Fibroblast of lung (primary cell): ENCODE results near the gene PTGR1. TPM values are rescaled to one million over a fixed set of nuclear protein-coding genes. Genes with fewer than 3 reads are reported as not detected.

ENCODE experiments used
- DNase-seq, 2 donors: peaks; one replicate each; pipeline versions ENCODE4 v3.0.0 to v3.0.0-alpha.2; 2010; ENCODE audit warnings: low read depth in 2 of 2
- H2AFZ ChIP-seq: 2 replicates; pipeline ENCODE4 v1.5.1; 2012; ENCODE audit warnings: low read length, control low read depth, inconsistent platforms
- H3K27ac ChIP-seq: 2 replicates; pipeline ENCODE4 v1.5.1; 2011; ENCODE audit warnings: low read length, control low read depth; ENCODE audit not compliant: insufficient read depth
- H3K27me3 ChIP-seq: 2 replicates; pipeline ENCODE4 v1.5.1; 2011; ENCODE audit warnings: mild to moderate bottlenecking, low read length; ENCODE audit not compliant: control insufficient read depth, insufficient read depth
- H3K36me3 ChIP-seq: 2 replicates; pipeline ENCODE4 v1.5.1; 2011; ENCODE audit warnings: low read length; ENCODE audit not compliant: control insufficient read depth, insufficient read depth
- H3K4me1 ChIP-seq: 2 replicates; pipeline ENCODE4 v1.5.1; 2011; ENCODE audit warnings: low read length; ENCODE audit not compliant: control insufficient read depth, insufficient read depth; ENCODE audit errors: extremely low read depth
- H3K4me2 ChIP-seq: 2 replicates; pipeline ENCODE4 v1.5.1; 2011; ENCODE audit warnings: low read length, control low read depth; ENCODE audit not compliant: insufficient read depth; ENCODE audit errors: extremely low read depth
- H3K4me3 ChIP-seq, 4 experiments: fragments of 200-600 bp in 1 of 4; sonication (generic) in 1 of 4; replicated peaks in 1 of 4; 2 replicates each; pipeline ENCODE4 v1.5.1; 2011 to 2016; ENCODE audit warnings: low read length in 4 of 4, low read depth in 3 of 4, mild to moderate bottlenecking in 3 of 4, control low read depth in 2 of 4, inconsistent platforms in 1 of 4, mixed read lengths in 1 of 4; ENCODE audit not compliant: insufficient read depth in 1 of 4; ENCODE audit errors: control extremely low read depth in 1 of 4
- H3K79me2 ChIP-seq: 2 replicates; pipeline ENCODE4 v1.5.1; 2012; ENCODE audit warnings: mild to moderate bottlenecking, low read length, inconsistent platforms; ENCODE audit not compliant: control insufficient read depth, insufficient read depth
- H3K9ac ChIP-seq: 2 replicates; pipeline ENCODE4 v1.5.1; 2011; ENCODE audit warnings: mild to moderate bottlenecking, low read length, control low read depth; ENCODE audit not compliant: insufficient read depth
- H3K9me3 ChIP-seq: 2 replicates; pipeline ENCODE4 v1.5.1; 2012; ENCODE audit warnings: low read depth, low read length; ENCODE audit not compliant: control insufficient read depth, insufficient read depth
- H4K20me1 ChIP-seq: 2 replicates; pipeline ENCODE4 v1.5.1; 2011; ENCODE audit warnings: low read length; ENCODE audit not compliant: control insufficient read depth, insufficient read depth; ENCODE audit errors: extremely low read depth
- CTCF ChIP-seq, 2 donors: IDR thresholded peaks in 1 of 2; conservative IDR thresholded peaks in 1 of 2; 1 replicate in 1 of 2; 2 replicates in 1 of 2; pipeline ENCODE4 v1.5.1; 2011 to 2012; ENCODE audit warnings: low read length in 2 of 2, control low read depth in 1 of 2, inconsistent platforms in 1 of 2, low read depth in 1 of 2, mild to moderate bottlenecking in 1 of 2
- EZH2 ChIP-seq: IDR thresholded peaks from 2 replicates; pipeline ENCODE4 v1.5.1; 2012; ENCODE audit warnings: low read length, control low read depth, mild to moderate bottlenecking; ENCODE audit errors: missing control alignments
- polyA plus RNA-seq, 2 donors: library from polyadenylated mRNA; depleted of rRNA in 1 of 2; stranded (reverse) in 1 of 2; unstranded in 1 of 2; fragments of >200 nt; gene quantifications; 2 replicates each; pipeline ENCODE4 v1.2.1, GENCODE V29; 2011 to 2012; ENCODE audit warnings: missing spikeins in 1 of 2
- total RNA-seq: library from RNA; depleted of rRNA; stranded (reverse); fragments of >200 nt; gene quantifications from 2 replicates; pipeline ENCODE4 v1.2.1, GENCODE V29; 2014

The PTGR1 gene
- total and polyA plus RNA-seq, 2 donors (not counting 1 experiment from before 2014, with no cell fraction given), result 126 to 137 TPM

GRCh38 chr9:111548623-111549022, 50.8 kb downstream of the PTGR1 start:
- no peaks in the 10 kb centered on the region for H3K36me3 ChIP-seq
- H3K9ac ChIP-seq, result no peak overlapping the region
- H3K4me2 ChIP-seq, result no peak overlapping the region
- H3K27me3 ChIP-seq, result no peaks in the 10 kb centered on the region
- no peaks in the 10 kb centered on the region for H3K79me2 ChIP-seq
- H4K20me1 ChIP-seq, result no peaks in the 10 kb centered on the region
- DNase-seq, result no peak
- H3K9me3 ChIP-seq, result no peaks in the 10 kb centered on the region
- H3K27ac ChIP-seq, result no peak overlapping the region
- no peak overlapping the region for H2AFZ ChIP-seq
- no peak overlapping the region for H3K4me3 ChIP-seq
- TF ChIP-seq CTCF (conservative IDR thresholded peaks at IDR 0.05 in 1 of 2, IDR thresholded peaks at IDR 0.05 in 1 of 2; ENCODE audit: low read depth in 1 of 2, low read length in 2 of 2) (no peak), EZH2 (no peak)
- H3K4me1 ChIP-seq, result no peaks in the 10 kb centered on the region

GRCh38 chr9:111542497-111543254, 56.8 kb downstream of the PTGR1 start:
- no peak overlapping the region for H2AFZ ChIP-seq
- H3K4me1 ChIP-seq, result no peaks in the 10 kb centered on the region
- H3K27me3 ChIP-seq, result no peaks in the 10 kb centered on the region
- no peak overlapping the region for H3K4me3 ChIP-seq
- H4K20me1 ChIP-seq, result no peaks in the 10 kb centered on the region
- H3K9me3 ChIP-seq, result no peaks in the 10 kb centered on the region
- no peak overlapping the region for H3K27ac ChIP-seq
- DNase-seq, result peak in 1 of 2 donors; percentile 5
- no peak overlapping the region for H3K9ac ChIP-seq
- no peak overlapping the region for H3K4me2 ChIP-seq
- no peak for TF ChIP-seq CTCF (conservative IDR thresholded peaks at IDR 0.05 in 1 of 2, IDR thresholded peaks at IDR 0.05 in 1 of 2; ENCODE audit: low read depth in 1 of 2, low read length in 2 of 2)
- no peak for TF ChIP-seq EZH2
- no peaks in the 10 kb centered on the region for H3K36me3 ChIP-seq
- H3K79me2 ChIP-seq, result no peaks in the 10 kb centered on the region

GRCh38 chr9:111533099-111533790, 66.2 kb downstream of the PTGR1 start:
- H3K4me2 ChIP-seq, result no peak overlapping the region
- no peaks in the 10 kb centered on the region for H3K27me3 ChIP-seq
- peak; percentile 6 to 46 for DNase-seq
- H4K20me1 ChIP-seq, result no peaks in the 10 kb centered on the region
- no peaks in the 10 kb centered on the region for H3K79me2 ChIP-seq
- H3K27ac ChIP-seq, result no peak overlapping the region
- H3K36me3 ChIP-seq, result no peaks in the 10 kb centered on the region
- H3K9ac ChIP-seq, result no peak overlapping the region
- H3K4me3 ChIP-seq, result no peak overlapping the region
- H2AFZ ChIP-seq, result no peak overlapping the region
- no peaks in the 10 kb centered on the region for H3K9me3 ChIP-seq
- no peaks in the 10 kb centered on the region for H3K4me1 ChIP-seq
- TF ChIP-seq EZH2 (no peak), CTCF (conservative IDR thresholded peaks at IDR 0.05 in 1 of 2, IDR thresholded peaks at IDR 0.05 in 1 of 2; ENCODE audit: low read depth in 1 of 2, low read length in 2 of 2) (no peak)
